ENCODE measurements around the gene FOXL1. TPM values are rescaled to one million over a fixed set of nuclear protein-coding genes. Genes with fewer than 3 reads are reported as not detected.

FOXL1 gene
- polyA plus RNA-seq, 12 donors, result 0.22 to 10.9 (median 0.33) TPM; not detected in 1

DNA sequence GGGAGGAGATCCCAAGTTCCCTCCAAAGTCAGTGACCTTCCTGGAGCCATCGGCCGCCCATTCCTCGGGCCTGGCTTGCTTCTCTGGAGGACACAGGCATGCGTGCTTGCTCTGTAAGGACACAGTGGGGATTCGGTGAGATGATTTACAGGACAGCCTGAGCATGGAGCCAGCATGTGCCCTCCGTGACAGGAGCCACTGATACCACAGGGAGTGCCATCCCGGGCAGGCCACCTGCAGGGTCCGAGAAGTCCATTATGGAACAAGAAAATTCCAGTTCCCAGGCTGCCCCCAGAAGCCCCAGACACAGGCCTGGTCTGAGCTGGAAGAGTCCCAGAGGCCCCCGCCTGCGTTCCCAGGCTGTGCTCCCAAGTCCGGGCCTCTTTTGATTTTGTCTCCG, 47.9 kb downstream of the FOXL1 start:
- no peak for DNase-seq

DNA sequence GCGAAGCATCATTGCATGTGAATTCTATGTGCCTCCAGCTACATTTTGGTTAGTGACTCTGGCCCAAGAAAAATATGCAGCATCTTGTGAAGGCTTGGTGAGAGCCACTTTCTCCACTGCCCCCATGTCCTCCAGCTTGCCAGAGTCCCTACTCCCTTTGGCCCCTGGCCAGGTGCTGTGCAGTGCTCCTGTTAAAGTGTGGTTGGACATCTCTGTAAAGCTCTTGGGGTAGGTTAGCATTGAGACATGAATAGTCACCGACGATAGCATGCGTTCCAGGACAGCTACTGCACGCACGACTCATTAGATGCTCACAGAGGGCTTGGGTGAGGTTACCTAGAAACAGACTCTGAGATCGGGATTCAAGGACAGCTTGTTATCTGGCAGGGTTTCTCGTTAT, 48.6 kb downstream of the FOXL1 start:
- DNase-seq, result no peak

DNA sequence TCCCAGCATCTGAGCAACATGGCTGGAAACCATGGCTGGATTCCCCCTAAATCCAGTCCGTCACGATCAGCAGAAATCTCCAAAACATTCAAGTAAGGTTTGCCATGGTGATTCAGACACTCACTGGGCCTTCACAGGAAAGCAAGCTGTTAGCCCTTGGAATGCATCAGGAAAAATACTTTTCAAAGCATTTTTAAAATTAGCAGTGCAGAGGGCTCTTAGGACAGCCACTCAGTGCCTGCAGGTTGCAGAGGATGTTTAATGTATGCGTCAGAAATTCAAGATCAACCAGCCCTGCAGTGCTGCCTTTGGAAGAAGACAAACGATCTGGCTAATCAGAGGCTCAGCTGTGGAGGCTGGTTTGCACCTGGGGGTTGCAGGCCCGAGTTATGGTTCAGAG, 50.3 kb downstream of the FOXL1 start:
- DNase-seq, result no peak

DNA sequence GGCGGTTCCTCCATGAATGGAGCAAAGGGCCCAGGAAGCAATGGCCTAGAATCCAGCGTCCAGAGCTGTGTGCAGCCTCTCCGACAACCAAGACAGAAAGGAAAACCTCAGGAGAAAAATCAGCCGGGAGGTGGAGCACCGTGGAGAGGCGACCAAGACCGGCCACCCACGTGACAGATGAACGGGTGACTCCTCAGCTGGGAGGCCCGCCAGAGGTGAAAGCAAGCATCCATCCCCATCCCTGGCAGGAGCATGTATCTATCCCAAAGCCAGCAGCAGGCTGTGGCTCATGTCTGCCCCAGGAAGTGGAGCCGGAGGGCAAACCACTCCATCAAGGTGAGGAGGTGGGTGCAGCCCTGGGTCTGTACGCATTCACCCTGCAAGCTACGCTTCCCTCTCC, 52.1 kb downstream of the FOXL1 start:
- DNase-seq, result no peak

DNA sequence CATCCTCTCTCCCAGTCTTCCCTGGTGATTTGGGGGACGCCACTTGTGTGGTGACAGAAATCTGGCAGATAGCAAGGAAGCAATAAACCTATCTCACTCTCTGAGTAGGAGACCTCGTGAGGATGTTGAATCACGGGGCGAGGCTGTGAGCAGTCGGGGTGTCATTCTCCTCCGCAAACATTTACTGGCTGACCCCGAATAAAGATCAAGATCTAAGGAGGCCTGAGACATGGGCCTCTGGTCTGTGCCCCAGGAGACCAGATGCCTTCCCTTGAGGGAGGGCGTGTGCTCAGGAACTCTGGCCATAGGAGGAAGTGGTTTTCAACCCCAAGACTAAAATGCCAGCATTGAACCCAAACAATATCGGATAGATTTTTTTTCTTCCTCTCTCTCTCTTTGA, 53.1 kb downstream of the FOXL1 start:
- DNase-seq, result no peak

Other genes starting within 250 kb of the FOXL1 start
- 1 to 10 TPM in 1 of 12 donors, under 1 TPM in 5, not detected in 6; 0.05 to 5.9 (median 0.07) TPM for gene FOXF1, start 68.0 kb upstream of the FOXL1 start, polyA plus RNA-seq (ENCODE audit: insufficient read length in 12 of 12)
- 10 to 100 TPM in 10 of 12 donors, not detected in 2; 11.1 to 21.2 (median 13.1) TPM for gene MTHFSD, start 23.3 kb upstream of the FOXL1 start, polyA plus RNA-seq (ENCODE audit: insufficient read length in 12 of 12)
- gene FOXC2, start 11.7 kb upstream of the FOXL1 start, polyA plus RNA-seq (ENCODE audit: insufficient read length in 12 of 12), result 1 to 10 TPM in 5 of 12 donors, under 1 TPM in 5, not detected in 2; 0.50 to 4.1 (median 0.98) TPM